NCI-H2081 treated with DMSO at 0.1 percent for 48 hours (cell line): ENCODE data around the gene PDLIM4.

ENCODE experiments used
- DNase-seq: peaks from one replicate; lab custom pipeline; 2025; lab: John Stamatoyannopoulos, UW

PDLIM4 gene

DNA sequence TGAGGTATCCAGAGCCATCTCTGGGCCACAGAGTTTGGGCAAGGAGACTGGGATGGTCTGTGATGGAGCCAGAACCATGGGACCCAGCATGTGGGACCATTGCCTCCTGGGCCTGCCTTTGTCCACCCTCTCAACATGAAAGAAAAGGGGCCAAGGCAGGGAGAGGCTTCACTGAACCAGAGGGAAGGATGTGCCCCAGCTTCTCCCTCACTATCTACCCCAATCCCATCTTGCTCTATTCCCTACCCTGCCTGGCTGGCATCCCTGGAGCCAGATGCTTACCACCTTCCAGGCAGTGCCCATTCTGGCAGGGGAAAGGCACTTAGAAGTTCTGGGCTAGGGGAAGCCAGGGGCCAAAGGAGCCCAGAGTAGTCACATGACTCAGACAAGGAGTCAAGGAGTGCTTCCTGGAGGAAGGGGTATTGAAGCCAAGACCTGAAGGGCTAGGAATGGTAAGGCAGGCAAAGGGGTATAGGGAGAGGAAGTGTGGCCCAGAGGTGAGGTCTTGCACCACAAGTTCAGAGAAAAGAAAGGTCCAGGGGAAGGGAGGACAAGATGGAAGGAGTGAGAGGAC lies 9.8 kb downstream of the PDLIM4 start:
- DNase-seq, result no peak

DNA sequence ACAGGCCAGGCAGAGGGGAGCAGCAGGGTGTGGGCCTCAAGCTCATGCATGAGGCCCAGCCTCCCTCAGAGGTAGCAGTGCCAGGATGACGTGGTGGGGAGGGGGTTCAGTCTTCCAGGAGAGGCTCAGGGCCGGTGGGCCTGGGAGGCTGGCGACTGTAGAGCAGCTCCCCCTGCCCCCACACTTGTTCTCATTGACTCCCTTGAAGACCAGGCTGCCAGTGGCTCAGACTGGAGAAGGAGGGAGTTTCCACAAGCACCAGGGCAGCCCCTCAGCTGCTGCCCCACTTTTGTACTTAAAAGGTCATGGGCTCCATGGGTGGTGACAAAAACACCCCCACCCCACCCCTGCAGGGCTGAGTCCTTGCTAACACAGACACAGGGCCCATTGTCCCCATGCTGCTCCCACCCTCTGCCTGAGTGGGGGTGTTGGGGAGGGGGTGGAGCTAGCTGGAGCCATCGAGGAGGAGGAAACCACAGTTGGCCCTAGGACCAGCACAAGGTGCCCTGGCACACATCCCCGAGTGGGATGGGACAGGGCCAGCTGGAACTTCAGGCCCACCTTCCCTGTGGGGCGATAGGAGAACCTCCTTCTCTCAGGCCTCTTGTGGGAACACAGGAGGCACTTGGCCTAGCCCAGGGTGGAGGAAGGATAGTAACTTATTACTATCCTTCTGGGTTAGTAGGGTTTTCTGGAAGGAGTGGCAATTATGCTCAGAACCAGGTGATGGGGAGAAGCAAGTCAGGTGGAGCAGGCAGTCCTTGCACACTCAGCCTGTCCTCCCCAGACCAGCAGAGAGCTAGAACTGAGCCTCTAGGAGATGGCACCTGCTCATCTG lies 10.7 kb downstream of the PDLIM4 start:
- no peak for DNase-seq

DNA sequence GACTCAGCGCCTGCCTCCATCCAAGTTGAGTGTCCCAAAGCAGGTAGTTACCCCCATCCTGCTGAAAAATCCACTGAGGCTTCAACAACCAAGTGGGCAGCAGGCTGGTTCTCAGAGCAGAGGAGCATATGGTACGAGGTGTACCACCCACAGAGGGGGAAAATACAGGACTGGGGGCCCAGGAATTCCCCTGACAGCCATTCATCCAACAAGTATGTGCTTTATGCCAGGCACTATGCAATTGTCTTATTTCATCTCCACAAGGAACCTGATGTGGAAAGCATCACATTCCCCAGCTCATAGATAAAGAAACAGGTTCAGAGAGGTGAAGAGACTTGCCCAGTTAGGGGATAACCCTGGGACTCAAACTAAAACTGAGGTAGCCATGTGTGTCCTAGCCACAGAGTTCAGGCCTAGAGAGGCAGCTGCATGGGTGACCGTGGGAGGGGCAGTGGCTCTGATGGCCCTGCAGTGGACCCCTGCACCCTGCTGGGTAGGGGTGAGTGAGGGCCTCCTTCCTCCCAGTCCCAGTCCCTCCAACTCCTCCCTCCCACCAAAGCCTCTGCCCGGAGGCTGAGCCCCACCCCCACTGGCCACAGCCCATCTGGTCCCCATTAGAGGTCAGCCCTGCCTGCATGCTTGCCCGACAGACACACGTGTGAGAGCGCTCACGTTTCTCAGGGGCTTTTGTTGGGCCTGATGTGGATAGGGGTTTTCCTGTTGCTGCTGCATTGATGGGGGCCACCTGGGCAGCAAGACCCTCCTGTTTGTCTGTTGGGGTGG lies 11.5 kb downstream of the PDLIM4 start:
- DNase-seq, result no peak

DNA sequence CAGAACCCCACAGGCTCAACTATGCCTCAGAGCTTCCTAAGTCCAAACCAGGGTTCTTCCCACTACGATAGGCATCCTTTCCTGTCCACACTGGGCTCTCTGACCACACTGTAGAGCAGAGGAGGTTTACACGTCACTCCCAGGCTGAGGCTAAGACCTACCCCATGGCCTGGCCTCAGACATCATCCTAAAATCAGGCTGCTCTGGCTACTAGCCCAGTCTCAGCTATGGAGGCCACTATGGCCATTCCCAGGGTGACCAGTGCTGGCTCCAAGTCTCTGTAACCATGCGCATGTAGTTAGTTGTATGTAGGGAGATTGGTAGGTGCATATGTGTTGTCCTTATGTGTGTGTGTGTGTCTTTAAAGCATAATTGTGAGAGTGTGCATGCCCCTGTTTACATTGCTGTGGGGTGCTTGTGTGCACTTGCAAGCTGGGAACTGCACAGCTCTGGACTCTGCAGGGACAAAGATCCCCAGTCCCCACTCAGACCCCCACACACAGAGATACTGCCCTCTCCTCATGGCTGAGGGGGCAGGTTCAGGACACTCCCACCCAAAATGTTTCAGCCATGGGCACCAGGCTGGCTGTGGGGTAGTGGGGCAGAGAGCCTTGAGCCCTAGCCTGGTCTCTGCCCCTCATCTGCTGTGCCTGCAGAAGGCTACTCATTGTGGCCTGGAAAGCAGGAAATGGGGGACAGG lies 12.3 kb downstream of the PDLIM4 start:
- DNase-seq, result no peak

GRCh38 chr5:132270335-132270665 lies 12.8 kb downstream of the PDLIM4 start:
- DNase-seq, result no peak

DNA sequence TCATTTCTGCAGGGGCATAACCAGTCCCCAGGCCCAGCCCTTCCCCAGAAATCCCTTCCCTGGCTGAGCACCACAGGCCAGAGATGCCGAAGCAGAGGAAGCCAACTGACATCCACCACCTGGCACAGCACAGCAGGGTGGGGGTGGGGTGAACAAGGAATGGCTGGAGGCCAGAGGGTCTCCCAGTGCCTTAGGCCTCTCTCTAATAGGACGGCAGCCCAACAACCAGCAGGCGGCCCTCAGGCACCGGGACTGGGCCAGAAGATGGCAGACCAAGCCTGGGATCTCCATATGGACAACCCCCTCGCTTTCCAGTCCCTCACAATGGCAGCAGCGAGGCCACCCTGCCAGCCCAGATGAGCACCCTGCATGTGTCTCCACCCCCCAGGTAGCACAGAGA lies 13.2 kb downstream of the PDLIM4 start:
- no peak for DNase-seq

DNA sequence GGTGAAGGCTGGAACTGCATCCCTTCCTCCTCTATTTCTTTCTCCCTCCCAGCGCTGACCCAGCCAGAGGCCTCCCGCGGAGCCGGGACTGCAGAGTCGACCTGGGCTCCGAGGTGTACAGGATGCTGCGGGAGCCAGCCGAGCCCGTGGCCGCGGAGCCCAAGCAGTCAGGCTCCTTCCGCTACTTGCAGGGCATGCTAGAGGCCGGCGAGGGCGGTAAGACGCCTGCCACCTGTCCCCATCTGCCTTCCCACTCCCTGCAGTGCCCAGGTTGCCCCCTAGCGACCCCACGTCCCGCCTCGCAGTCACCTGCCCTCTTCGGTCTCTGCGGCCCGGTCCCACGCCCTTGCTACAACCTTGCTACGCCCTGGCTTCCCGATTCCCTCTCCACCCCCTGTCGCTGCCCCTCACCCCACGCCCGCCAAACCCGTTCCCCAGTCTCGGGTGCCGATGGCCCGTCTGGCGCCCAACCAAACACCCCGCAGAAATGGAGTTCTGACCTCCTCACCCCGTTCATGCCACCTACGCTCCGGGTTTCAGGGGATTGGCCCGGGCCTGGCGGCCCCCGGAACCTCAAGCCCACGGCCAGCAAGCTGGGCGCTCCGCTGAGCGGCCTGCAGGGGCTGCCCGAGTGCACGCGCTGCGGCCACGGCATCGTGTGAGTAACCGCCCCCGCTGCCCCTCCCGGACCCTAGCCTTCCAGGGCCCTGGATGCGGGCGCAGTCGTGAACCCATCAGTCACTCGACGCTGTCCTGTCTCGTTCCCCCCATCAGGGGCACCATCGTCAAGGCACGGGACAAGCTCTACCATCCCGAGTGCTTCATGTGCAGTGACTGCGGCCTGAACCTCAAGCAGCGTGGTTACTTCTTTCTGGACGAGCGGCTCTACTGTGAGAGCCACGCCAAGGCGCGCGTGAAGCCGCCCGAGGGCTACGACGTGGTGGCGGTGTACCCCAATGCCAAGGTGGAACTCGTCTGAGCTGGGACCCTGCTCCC lies 14.1 kb downstream of the PDLIM4 start:
- no peak for DNase-seq

GRCh38 chr5:132272311-132273210 lies 15.1 kb downstream of the PDLIM4 start:
- DNase-seq, result no peak

- no peak for DNase-seq
Observed at GRCh38 chr5:132273631-132274030, 16.1 kb downstream of the PDLIM4 start.

- no peak for DNase-seq
Observed at GRCh38 chr5:132274050-132274792, 16.7 kb downstream of the PDLIM4 start.

GRCh38 chr5:132275367-132276220 lies 18.1 kb downstream of the PDLIM4 start:
- no peak for DNase-seq

DNA sequence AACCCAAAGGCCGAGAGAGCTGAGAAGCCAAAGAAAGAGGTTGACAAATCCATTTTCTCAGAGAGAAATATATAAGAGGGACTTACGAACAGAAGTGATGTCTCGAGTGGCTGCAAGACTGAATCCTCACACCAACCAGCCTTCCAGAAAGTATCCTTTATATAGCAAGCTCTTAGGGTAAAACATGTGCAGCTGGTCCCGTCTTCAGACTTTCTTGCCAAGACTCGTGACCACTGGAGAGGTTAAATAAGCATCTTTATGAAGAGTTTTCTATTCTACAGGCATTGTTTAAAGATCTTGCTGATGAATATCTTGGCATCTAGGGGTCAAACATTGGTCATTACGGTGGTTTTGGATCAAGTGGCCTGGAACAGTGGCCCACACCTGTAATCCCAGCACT lies 19.8 kb downstream of the PDLIM4 start:
- DNase-seq, result no peak

GRCh38 chr5:132277971-132278853 lies 20.7 kb downstream of the PDLIM4 start:
- no peak for DNase-seq

GRCh38 chr5:132279801-132280200 lies 22.3 kb downstream of the PDLIM4 start:
- DNase-seq, result no peak

- DNase-seq, result no peak
Observed at GRCh38 chr5:132280371-132281240, 23.1 kb downstream of the PDLIM4 start.

DNA sequence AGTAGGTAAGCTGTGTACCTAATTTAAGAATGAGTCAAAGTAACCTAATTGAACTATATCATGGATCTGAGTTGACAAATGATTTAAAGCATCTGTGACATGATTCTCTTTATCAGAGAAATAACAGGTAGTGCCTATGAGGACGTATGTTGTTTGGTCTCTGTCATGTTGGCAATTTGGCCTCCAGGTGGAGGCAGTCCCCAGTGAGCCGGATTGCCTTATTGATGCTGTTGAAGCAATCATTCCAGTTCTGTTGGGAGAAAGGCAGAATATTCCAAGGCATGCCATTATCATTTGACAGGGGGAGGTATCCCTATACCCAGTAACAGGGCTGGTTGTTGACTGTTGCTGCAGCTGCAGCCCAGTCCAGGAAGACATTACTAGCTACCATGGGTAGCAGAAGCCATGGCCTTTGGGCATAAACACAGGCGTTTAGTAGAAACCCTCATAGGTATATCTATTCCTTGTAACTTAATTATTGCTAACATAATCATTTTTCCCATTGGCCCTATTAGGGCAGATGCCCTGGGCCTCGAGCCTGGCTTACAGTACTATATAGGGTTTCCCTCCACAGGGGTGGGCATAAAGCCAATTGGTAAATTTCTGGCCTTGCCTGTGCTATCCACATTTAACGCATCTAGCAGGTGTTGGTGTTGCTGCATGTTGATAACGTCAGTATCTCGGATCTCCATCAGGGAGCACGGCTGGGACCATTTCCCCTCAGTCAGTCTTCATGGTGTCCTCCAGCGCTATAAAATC lies 24.5 kb downstream of the PDLIM4 start:
- DNase-seq, result no peak
